Measurements from ENCODE around the gene AUTS2. TPM values are rescaled to one million over a fixed set of nuclear protein-coding genes. Genes with fewer than 3 reads are reported as not detected.

Gene AUTS2
- polyA plus RNA-seq, 1 donor (not counting 4 experiments of a cell fraction or from before 2014, with no cell fraction given), result 4.7 TPM

GRCh38 chr7:70659263-70659662, 1061.0 kb downstream of the AUTS2 start:
- no peak overlapping the region for H3K9ac ChIP-seq (ENCODE audit: control insufficient read depth, extremely low read depth, insufficient read depth, low read length)
- no peaks in the 10 kb centered on the region for H3K79me2 ChIP-seq (ENCODE audit: control insufficient read depth, insufficient read depth, low read length)
- H3K4me3 ChIP-seq (ENCODE audit: control insufficient read depth in 2 of 3, extremely low read depth in 1 of 3, insufficient read depth in 2 of 3, low read depth in 1 of 3, low read length in 3 of 3), result no peak overlapping the region
- no peaks in the 10 kb centered on the region for H3K4me1 ChIP-seq (ENCODE audit: control insufficient read depth, extremely low read depth, insufficient read depth, low read length)
- H2AFZ ChIP-seq (ENCODE audit: control insufficient read depth, low read length), result no peak overlapping the region
- H3K36me3 ChIP-seq (ENCODE audit: control insufficient read depth in 2 of 2, extremely low read depth in 1 of 2, insufficient read depth in 2 of 2, low read length in 2 of 2), result no peaks in the 10 kb centered on the region
- H4K20me1 ChIP-seq (ENCODE audit: control insufficient read depth, extremely low read depth, insufficient read depth, low read length), result no peaks in the 10 kb centered on the region
- DNase-seq (ENCODE audit: low read depth, low spot score) (no peak), FAIRE-seq (no peak)
- H3K27me3 ChIP-seq (ENCODE audit: control insufficient read depth, extremely low read depth, insufficient read depth, low read length), result no peaks in the 10 kb centered on the region
- no peak overlapping the region for H3K27ac ChIP-seq (ENCODE audit: control insufficient read depth, insufficient read depth, low read length)
- no peak overlapping the region for H3K4me2 ChIP-seq (ENCODE audit: control insufficient read depth, extremely low read depth, insufficient read depth, low read depth, low read length)
- no peaks in the 10 kb centered on the region for H3K9me3 ChIP-seq (ENCODE audit: control insufficient read depth, low read depth, low read length)
- H3K9me1 ChIP-seq (ENCODE audit: control insufficient read depth, extremely low read depth, insufficient read depth, low read length), result no peaks in the 10 kb centered on the region
- dilution Hi-C loops (cut with MboI; ENCODE audit: extremely low pct_ligation_motif_present, low sequenced_read_pairs), result no loop called here
- TF ChIP-seq CTCF (optimal IDR thresholded peaks at IDR 0.05 in 1 of 3, IDR thresholded peaks at IDR 0.05 in 1 of 3, conservative IDR thresholded peaks at IDR 0.05 in 1 of 3; ENCODE audit: extremely low read depth in 1 of 3, insufficient read depth in 2 of 3, low read length in 3 of 3) (no peak), EZH2 (IDR thresholded peaks at IDR 0.05; ENCODE audit: low read length) (no peak)

- dilution Hi-C loops (cut with MboI; ENCODE audit: extremely low pct_ligation_motif_present, low sequenced_read_pairs), result no loop called here
- FAIRE-seq (no peak), DNase-seq (ENCODE audit: low read depth, low spot score) (no peak)
- no peaks in the 10 kb centered on the region for H3K36me3 ChIP-seq (ENCODE audit: control insufficient read depth in 2 of 2, extremely low read depth in 1 of 2, insufficient read depth in 2 of 2, low read length in 2 of 2)
- H3K9me3 ChIP-seq (ENCODE audit: control insufficient read depth, low read depth, low read length), result no peaks in the 10 kb centered on the region
- no peaks in the 10 kb centered on the region for H3K4me1 ChIP-seq (ENCODE audit: control insufficient read depth, extremely low read depth, insufficient read depth, low read length)
- TF ChIP-seq CTCF (optimal IDR thresholded peaks at IDR 0.05 in 1 of 3, IDR thresholded peaks at IDR 0.05 in 1 of 3, conservative IDR thresholded peaks at IDR 0.05 in 1 of 3; ENCODE audit: extremely low read depth in 1 of 3, insufficient read depth in 2 of 3, low read length in 3 of 3) (no peak), EZH2 (IDR thresholded peaks at IDR 0.05; ENCODE audit: low read length) (no peak)
- no peak overlapping the region for H3K4me3 ChIP-seq (ENCODE audit: control insufficient read depth in 2 of 3, extremely low read depth in 1 of 3, insufficient read depth in 2 of 3, low read depth in 1 of 3, low read length in 3 of 3)
- no peaks in the 10 kb centered on the region for H3K79me2 ChIP-seq (ENCODE audit: control insufficient read depth, insufficient read depth, low read length)
- H3K9ac ChIP-seq (ENCODE audit: control insufficient read depth, extremely low read depth, insufficient read depth, low read length), result no peak overlapping the region
- no peak overlapping the region for H2AFZ ChIP-seq (ENCODE audit: control insufficient read depth, low read length)
- no peak overlapping the region for H3K27ac ChIP-seq (ENCODE audit: control insufficient read depth, insufficient read depth, low read length)
- no peaks in the 10 kb centered on the region for H3K9me1 ChIP-seq (ENCODE audit: control insufficient read depth, extremely low read depth, insufficient read depth, low read length)
- H3K27me3 ChIP-seq (ENCODE audit: control insufficient read depth, extremely low read depth, insufficient read depth, low read length), result no peaks in the 10 kb centered on the region
- H4K20me1 ChIP-seq (ENCODE audit: control insufficient read depth, extremely low read depth, insufficient read depth, low read length), result no peaks in the 10 kb centered on the region
- H3K4me2 ChIP-seq (ENCODE audit: control insufficient read depth, extremely low read depth, insufficient read depth, low read depth, low read length), result no peak overlapping the region
Measured at GRCh38 chr7:70660154-70660818, 1062.0 kb downstream of the AUTS2 start.
